HG03159 (cell line): ENCODE data around the gene YWHAB.
"Not testable (repeated sequence)": the region's sequence is repeated elsewhere in the genome, so short reads cannot be mapped to it uniquely, and the experiment has no call there.

Source experiments
- ATAC-seq: cut with Tn5 transposase; IDR thresholded peaks from one replicate; pipeline ENCODE4 v1.9.1; 2021; ENCODE audit warnings: mild to moderate bottlenecking, moderate library complexity; ENCODE audit not compliant: unreplicated experiment

YWHAB gene

GRCh38 chr20:44866703-44867335 lies 18.7 kb upstream of the YWHAB start:
- no peak for ATAC-seq

GRCh38 chr20:44869471-44869870 lies 16.0 kb upstream of the YWHAB start:
- no peak for ATAC-seq

GRCh38 chr20:44882360-44882759 lies 3.1 kb upstream of the YWHAB start:
- ATAC-seq, result not testable (repeated sequence)

- no peak for ATAC-seq
Observed at GRCh38 chr20:44883214-44883902, 2.1 kb upstream of the YWHAB start.

- no peak for ATAC-seq
Observed at GRCh38 chr20:44884907-44885391, 556 bp upstream of the YWHAB start.

GRCh38 chr20:44886266-44886651 lies 754 bp downstream of the YWHAB start:
- no peak for ATAC-seq

- ATAC-seq, result no peak
Observed at GRCh38 chr20:44886828-44887227, 1.3 kb downstream of the YWHAB start.

- ATAC-seq, result no peak
Observed at GRCh38 chr20:44887466-44887865, 2.0 kb downstream of the YWHAB start.

GRCh38 chr20:44888226-44889103 lies 3.0 kb downstream of the YWHAB start:
- no peak for ATAC-seq

- no peak for ATAC-seq
Observed at GRCh38 chr20:44891826-44892225, 6.3 kb downstream of the YWHAB start.

GRCh38 chr20:44894959-44895358 lies 9.5 kb downstream of the YWHAB start:
- ATAC-seq, result no peak

GRCh38 chr20:44896583-44896982 lies 11.1 kb downstream of the YWHAB start:
- no peak for ATAC-seq

GRCh38 chr20:44897133-44897532 lies 11.6 kb downstream of the YWHAB start:
- ATAC-seq, result no peak

GRCh38 chr20:44900231-44900854 lies 14.8 kb downstream of the YWHAB start:
- no peak for ATAC-seq

GRCh38 chr20:44901974-44902373 lies 16.5 kb downstream of the YWHAB start:
- no peak for ATAC-seq

GRCh38 chr20:44904377-44904776 lies 18.9 kb downstream of the YWHAB start:
- ATAC-seq, result no peak

- no peak for ATAC-seq
Observed at GRCh38 chr20:44908987-44909871, 23.7 kb downstream of the YWHAB start.

GRCh38 chr20:44909872-44910689 lies 24.6 kb downstream of the YWHAB start, which contains the start of gene PABPC1L:
TSS of gene PABPC1L (plus strand) at chr20:44910060. CDS start at chr20:44910144, 84 bp downstream.
- peak; percentile 80 for ATAC-seq

GRCh38 chr20:44910690-44911262 lies 25.3 kb downstream of the YWHAB start:
- ATAC-seq, result no peak
